OCI-LY1 (cell line): Measurements from ENCODE around the gene CADM1.

Experiments used
- H2AFZ ChIP-seq: fragments of 200-600 bp; sonication (generic), shearing (Covaris generic); 2 replicates; pipeline ENCODE4 v1.6.0; 2014; ENCODE audit warnings: antibody characterized with exemption, mild to moderate bottlenecking, low read length
- H3F3A ChIP-seq: fragments of 200-600 bp; sonication (generic), shearing (Covaris generic); 2 replicates; pipeline ENCODE4 v1.6.0; 2014; ENCODE audit warnings: mild to moderate bottlenecking, antibody characterized with exemption, low read length, moderate library complexity; ENCODE audit not compliant: insufficient read depth
- H3K27ac ChIP-seq: fragments of 200-600 bp; sonication (generic); 2 replicates; pipeline ENCODE4 v1.5.1; 2014; ENCODE audit warnings: low read length, mixed run types, mild to moderate bottlenecking, low read depth; ENCODE audit not compliant: poor library complexity, severe bottlenecking
- H3K27me3 ChIP-seq: fragments of 200-600 bp; sonication (generic); 2 replicates; pipeline ENCODE4 v1.6.0; 2014; ENCODE audit warnings: antibody characterized with exemption, mild to moderate bottlenecking, low read length, moderate library complexity; ENCODE audit not compliant: insufficient read depth
- H3K36me3 ChIP-seq: fragments of 200-600 bp; sonication (generic); 2 replicates; pipeline ENCODE4 v1.6.1; 2014; ENCODE audit warnings: mild to moderate bottlenecking, antibody characterized with exemption, low read length, moderate library complexity, mixed read lengths; ENCODE audit not compliant: insufficient read depth
- H3K4me1 ChIP-seq: fragments of 200-600 bp; sonication (generic); 2 replicates; pipeline ENCODE4 v1.5.1; 2014; ENCODE audit warnings: mild to moderate bottlenecking, low read length, moderate library complexity; ENCODE audit not compliant: insufficient read depth, severe bottlenecking
- H3K4me2 ChIP-seq: fragments of 200-600 bp; sonication (generic), shearing (Covaris generic); 2 replicates; pipeline ENCODE4 v1.6.1; 2014; ENCODE audit warnings: low read length
- H3K4me3 ChIP-seq: fragments of 200-600 bp; sonication (generic); 2 replicates; pipeline ENCODE4 v1.5.1; 2014; ENCODE audit warnings: low read length, low read depth, mild to moderate bottlenecking, mixed read lengths; ENCODE audit not compliant: poor library complexity, severe bottlenecking
- H3K79me2 ChIP-seq: fragments of 200-600 bp; shearing (Covaris generic); 2 replicates; pipeline ENCODE4 v1.6.1; 2016; ENCODE audit warnings: mixed run types, low read length, mixed read lengths; ENCODE audit not compliant: insufficient read depth
- H3K9ac ChIP-seq: fragments of 200-600 bp; sonication (generic), shearing (Covaris generic); 2 replicates; pipeline ENCODE4 v1.6.1; 2014; ENCODE audit warnings: mild to moderate bottlenecking, low read length, mixed read lengths
- H3K9me2 ChIP-seq: fragments of 200-600 bp; sonication (generic), shearing (Covaris generic); 2 replicates; pipeline ENCODE4 v1.6.1; 2014; ENCODE audit warnings: low read depth, mild to moderate bottlenecking, low read length, mixed read lengths
- H3K9me3 ChIP-seq: fragments of 200-600 bp; shearing (Covaris generic); 2 replicates; pipeline ENCODE4 v1.6.1; 2014; ENCODE audit warnings: low read length, mixed read lengths
- H4K20me1 ChIP-seq: fragments of 200-600 bp; sonication (generic), shearing (Covaris generic); 2 replicates; pipeline ENCODE4 v1.6.0; 2016; ENCODE audit warnings: mild to moderate bottlenecking, low read length; ENCODE audit not compliant: insufficient read depth
- EZH2 ChIP-seq: fragments of 200-600 bp; sonication (generic), shearing (Covaris generic); IDR thresholded peaks from 2 replicates; pipeline ENCODE4 v1.8.0; 2017; ENCODE audit warnings: borderline replicate concordance, mixed run types, mild to moderate bottlenecking, antibody characterized with exemption, low read length, moderate library complexity, mixed read lengths
- TF ChIP-seq, protein P1 (sequence below): fragments of 200-600 bp; sonication (generic), shearing (Covaris generic); IDR thresholded peaks from 2 replicates; pipeline ENCODE4 v1.5.1; 2017; ENCODE audit warnings: mild to moderate bottlenecking, antibody characterized with exemption, low read length, moderate library complexity, mixed read lengths

The CADM1 gene

DNA sequence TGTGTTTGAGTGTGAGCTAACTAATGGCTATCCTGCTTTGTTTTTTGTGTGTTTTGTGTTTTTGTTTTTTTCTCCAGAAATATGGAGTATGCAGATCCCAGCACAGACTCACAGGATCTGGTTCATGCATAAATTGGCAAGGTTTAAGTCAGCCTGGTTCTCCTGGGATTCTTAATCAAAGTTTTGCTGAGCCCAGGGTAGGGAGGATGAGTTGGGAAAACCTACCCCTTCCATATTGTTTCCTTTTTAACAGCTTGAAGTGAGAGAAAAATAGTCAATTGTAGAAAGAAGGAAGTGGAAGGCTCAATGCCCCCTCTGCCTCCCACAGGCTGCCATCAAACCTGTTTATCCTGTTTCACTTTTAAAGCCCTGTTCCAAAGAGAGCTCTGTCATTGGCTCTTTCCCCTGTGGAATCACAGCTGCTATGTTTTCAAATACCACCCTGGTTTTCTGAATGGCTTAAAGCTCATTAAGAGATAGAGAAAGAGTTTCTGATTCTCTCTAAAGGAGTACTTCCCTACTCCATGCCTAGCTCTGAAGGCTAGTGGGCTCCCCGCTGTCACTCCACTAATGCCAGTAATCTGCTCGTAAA is 23.4 kb upstream of the CADM1 start:
- Histone ChIP-seq H3K4me3 (no peak overlapping the region), H3K9me2 (no peaks in the 10 kb centered on the region), H3F3A (no peaks in the 10 kb centered on the region), H3K9ac (no peak overlapping the region), H3K4me1 (no peaks in the 10 kb centered on the region), H3K9me3 (no peaks in the 10 kb centered on the region), H4K20me1 (no peaks in the 10 kb centered on the region), H3K27ac (no peak overlapping the region), H3K36me3 (no peaks in the 10 kb centered on the region), H3K79me2 (no peaks in the 10 kb centered on the region), H2AFZ (no peak overlapping the region), H3K27me3 (no peaks in the 10 kb centered on the region), H3K4me2 (no peak overlapping the region)
- no peak for TF ChIP-seq EZH2
- TF ChIP-seq, protein P1, sequence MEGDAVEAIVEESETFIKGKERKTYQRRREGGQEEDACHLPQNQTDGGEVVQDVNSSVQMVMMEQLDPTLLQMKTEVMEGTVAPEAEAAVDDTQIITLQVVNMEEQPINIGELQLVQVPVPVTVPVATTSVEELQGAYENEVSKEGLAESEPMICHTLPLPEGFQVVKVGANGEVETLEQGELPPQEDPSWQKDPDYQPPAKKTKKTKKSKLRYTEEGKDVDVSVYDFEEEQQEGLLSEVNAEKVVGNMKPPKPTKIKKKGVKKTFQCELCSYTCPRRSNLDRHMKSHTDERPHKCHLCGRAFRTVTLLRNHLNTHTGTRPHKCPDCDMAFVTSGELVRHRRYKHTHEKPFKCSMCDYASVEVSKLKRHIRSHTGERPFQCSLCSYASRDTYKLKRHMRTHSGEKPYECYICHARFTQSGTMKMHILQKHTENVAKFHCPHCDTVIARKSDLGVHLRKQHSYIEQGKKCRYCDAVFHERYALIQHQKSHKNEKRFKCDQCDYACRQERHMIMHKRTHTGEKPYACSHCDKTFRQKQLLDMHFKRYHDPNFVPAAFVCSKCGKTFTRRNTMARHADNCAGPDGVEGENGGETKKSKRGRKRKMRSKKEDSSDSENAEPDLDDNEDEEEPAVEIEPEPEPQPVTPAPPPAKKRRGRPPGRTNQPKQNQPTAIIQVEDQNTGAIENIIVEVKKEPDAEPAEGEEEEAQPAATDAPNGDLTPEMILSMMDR = no peak

DNA sequence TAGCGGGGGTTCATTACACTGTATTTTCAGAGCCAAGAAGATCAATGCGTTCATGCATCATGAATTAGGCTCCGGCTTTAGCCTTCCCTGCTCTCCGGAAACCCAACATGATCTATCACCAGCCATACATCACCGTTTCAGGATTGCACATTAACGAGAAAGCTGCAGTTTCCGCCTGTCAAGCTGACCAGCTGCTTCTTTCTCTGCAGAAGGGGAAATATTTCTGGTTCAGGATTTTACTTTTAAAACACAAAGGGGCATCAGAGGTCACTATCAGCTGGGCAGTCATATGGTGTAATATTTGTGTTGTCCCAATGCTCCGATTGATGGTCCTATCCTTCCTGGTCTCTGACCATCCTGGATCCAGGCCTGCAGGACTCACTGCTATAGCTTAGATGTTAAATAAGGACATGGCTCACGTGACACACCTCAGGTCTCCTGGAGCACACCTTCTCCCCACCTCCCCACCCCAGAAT is 21.4 kb upstream of the CADM1 start:
- Histone ChIP-seq H3K79me2 (no peaks in the 10 kb centered on the region), H3K4me2 (no peak overlapping the region), H3K36me3 (no peaks in the 10 kb centered on the region), H3K27me3 (no peaks in the 10 kb centered on the region), H4K20me1 (no peaks in the 10 kb centered on the region), H3F3A (no peaks in the 10 kb centered on the region), H3K4me1 (no peaks in the 10 kb centered on the region), H2AFZ (no peak overlapping the region), H3K4me3 (no peak overlapping the region), H3K9me2 (no peaks in the 10 kb centered on the region), H3K9me3 (no peaks in the 10 kb centered on the region), H3K27ac (no peak overlapping the region), H3K9ac (no peak overlapping the region)
- TF ChIP-seq, protein P1 = no peak
- TF ChIP-seq EZH2 = no peak

DNA sequence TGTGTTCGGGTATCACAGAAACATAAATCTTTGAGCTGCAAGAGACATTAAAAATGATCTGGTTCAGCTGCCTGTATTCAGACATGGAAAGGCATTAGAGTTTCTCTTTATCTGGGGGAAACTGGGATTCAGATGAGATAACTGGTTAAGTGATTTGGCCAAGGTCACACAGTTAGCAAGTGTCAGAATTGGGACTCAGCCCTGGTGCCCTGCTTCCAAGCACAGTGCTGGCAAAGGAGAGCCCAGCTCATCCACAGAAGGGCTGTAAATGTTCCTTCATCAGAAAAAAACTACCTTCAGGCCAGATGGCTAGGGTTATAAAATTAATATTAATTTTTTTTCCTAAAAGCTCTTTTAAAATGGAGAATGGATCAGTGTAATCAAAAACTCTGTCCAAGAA is 20.4 kb upstream of the CADM1 start:
- Histone ChIP-seq H4K20me1 (no peaks in the 10 kb centered on the region), H3K79me2 (no peaks in the 10 kb centered on the region), H3K27me3 (no peaks in the 10 kb centered on the region), H3K9me2 (no peaks in the 10 kb centered on the region), H3K4me1 (no peaks in the 10 kb centered on the region), H3F3A (no peaks in the 10 kb centered on the region), H3K9me3 (no peaks in the 10 kb centered on the region), H3K4me2 (no peak overlapping the region), H3K27ac (no peak overlapping the region), H3K9ac (no peak overlapping the region), H3K36me3 (no peaks in the 10 kb centered on the region), H3K4me3 (no peak overlapping the region), H2AFZ (no peak overlapping the region)
- TF ChIP-seq, protein P1 = no peak
- TF ChIP-seq EZH2 = no peak
